ENCODE results near the gene DIS3L2.

- TF ChIP-seq ZFP3 (CRISPR knock-in tag; IDR thresholded peaks at IDR 0.05) (no peak), PATZ1 (CRISPR knock-in tag; IDR thresholded peaks at IDR 0.05; ENCODE audit: borderline replicate concordance) (no peak), ARNTL (CRISPR knock-in tag; IDR thresholded peaks at IDR 0.05; ENCODE audit: borderline replicate concordance, low read depth) (no peak), ESRRG (CRISPR knock-in tag; IDR thresholded peaks at IDR 0.05) (no peak), TCF4 (CRISPR knock-in tag; IDR thresholded peaks at IDR 0.05; ENCODE audit: borderline replicate concordance) (no peak), RARB (CRISPR knock-in tag; IDR thresholded peaks at IDR 0.05) (no peak), TOX (CRISPR knock-in tag; IDR thresholded peaks at IDR 0.05; ENCODE audit: borderline replicate concordance) (no peak)
Measured at GRCh38 chr2:232348936-232349335, 387.4 kb downstream of the DIS3L2 start.

Data from SK-N-SH treated with all-trans-retinoic acid at 6 μM for 48 hours (cell line).